ENCODE data around the gene NAV1.
"Not testable (repeated sequence)": the region's sequence is repeated elsewhere in the genome, so short reads cannot be mapped to it uniquely, and the experiment has no call there.

Gene NAV1

GRCh38 chr1:201520046-201520575 is 18.8 kb upstream of the NAV1 start:
- DNase-seq (ENCODE audit: low spot score), result not testable (repeated sequence)

- no peak for DNase-seq (ENCODE audit: low spot score)
Observed at GRCh38 chr1:201525193-201525778, 13.6 kb upstream of the NAV1 start.

- no peak for DNase-seq (ENCODE audit: low spot score)
Observed at GRCh38 chr1:201527879-201528278, 11.0 kb upstream of the NAV1 start.

- DNase-seq (ENCODE audit: low spot score), result no peak
Observed at GRCh38 chr1:201528631-201529252, 10.2 kb upstream of the NAV1 start.

- peak; percentile 85 for DNase-seq (ENCODE audit: low spot score)
Observed at GRCh38 chr1:201530741-201531531, 8.0 kb upstream of the NAV1 start.

- DNase-seq (ENCODE audit: low spot score), result no peak
Observed at GRCh38 chr1:201531551-201532425, 7.1 kb upstream of the NAV1 start.

- no peak for DNase-seq (ENCODE audit: low spot score)
Observed at GRCh38 chr1:201533836-201534235, 5.1 kb upstream of the NAV1 start.

- DNase-seq (ENCODE audit: low spot score), result no peak
Observed at GRCh38 chr1:201535046-201535918, 3.6 kb upstream of the NAV1 start.

- DNase-seq (ENCODE audit: low spot score), result no peak
Observed at GRCh38 chr1:201535919-201536245, 3.0 kb upstream of the NAV1 start.

- DNase-seq (ENCODE audit: low spot score), result no peak
Observed at GRCh38 chr1:201536558-201536957, 2.4 kb upstream of the NAV1 start.

GRCh38 chr1:201537028-201537427 is 1.9 kb upstream of the NAV1 start:
- DNase-seq (ENCODE audit: low spot score), result no peak

- no peak for DNase-seq (ENCODE audit: low spot score)
Observed at GRCh38 chr1:201537467-201537866, 1.5 kb upstream of the NAV1 start.

- peak; percentile 51 for DNase-seq (ENCODE audit: low spot score)
Observed at GRCh38 chr1:201537891-201538611, 876 bp upstream of the NAV1 start.

- DNase-seq (ENCODE audit: low spot score), result peak; percentile 51
Observed at GRCh38 chr1:201539561-201540431, 869 bp downstream of the NAV1 start.

- DNase-seq (ENCODE audit: low spot score), result no peak
Observed at GRCh38 chr1:201540846-201541735, 2.2 kb downstream of the NAV1 start.

GRCh38 chr1:201542309-201543035 is 3.5 kb downstream of the NAV1 start:
- no peak for DNase-seq (ENCODE audit: low spot score)

GRCh38 chr1:201543871-201544642 is 5.1 kb downstream of the NAV1 start:
- DNase-seq (ENCODE audit: low spot score), result no peak

Measured in iPS-NIHi11 (cell line).